ENCODE data around the gene SLIT3.

SLIT3 gene

GRCh38 chr5:168960497-168960896 is 340.4 kb downstream of the SLIT3 start:
- H3K9me3 ChIP-seq (replicated peaks; ENCODE audit: low read length) = no peaks in the 10 kb centered on the region
- H3K4me1 ChIP-seq (ENCODE audit: control insufficient read depth, insufficient read depth, low read length) = no peaks in the 10 kb centered on the region
- H3K4me2 ChIP-seq (ENCODE audit: low read length) = no peak overlapping the region
- no peaks in the 10 kb centered on the region for H3K36me3 ChIP-seq (ENCODE audit: insufficient read depth, low read length)
- H3K9ac ChIP-seq (ENCODE audit: low read depth, low read length) = no peak overlapping the region
- no peaks in the 10 kb centered on the region for H3K27me3 ChIP-seq (ENCODE audit: control insufficient read depth, insufficient read depth, low read length)
- no peak overlapping the region for H3K4me3 ChIP-seq (ENCODE audit: low read length)

DNA sequence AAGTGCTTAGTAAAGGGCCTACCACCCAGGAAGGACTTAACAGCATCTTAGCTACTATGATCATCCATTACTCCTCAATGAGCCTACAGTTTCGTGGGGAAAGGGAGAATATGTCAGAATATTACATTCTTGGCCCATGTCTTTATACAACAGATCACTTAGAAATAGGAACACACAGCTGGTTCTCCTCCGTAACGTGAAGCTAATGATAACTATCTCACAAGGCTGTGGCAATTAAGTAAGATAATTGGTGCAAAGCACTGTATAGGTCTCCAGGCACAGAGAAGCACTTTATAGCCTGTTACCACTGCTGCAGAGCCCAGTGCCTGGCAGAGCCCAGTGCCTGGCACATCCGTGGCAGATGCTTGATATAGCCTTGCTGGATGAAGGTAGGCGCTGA is 347.6 kb downstream of the SLIT3 start:
- Histone ChIP-seq H3K4me1 (ENCODE audit: control insufficient read depth, insufficient read depth, low read length) (no peaks in the 10 kb centered on the region), H3K27me3 (ENCODE audit: control insufficient read depth, insufficient read depth, low read length) (no peaks in the 10 kb centered on the region), H3K9ac (ENCODE audit: low read depth, low read length) (no peak overlapping the region), H3K4me3 (ENCODE audit: low read length) (no peak overlapping the region), H3K9me3 (replicated peaks; ENCODE audit: low read length) (no peaks in the 10 kb centered on the region), H3K4me2 (ENCODE audit: low read length) (no peak overlapping the region), H3K36me3 (ENCODE audit: insufficient read depth, low read length) (no peaks in the 10 kb centered on the region)

- H3K9ac ChIP-seq (ENCODE audit: low read depth, low read length) = no peak overlapping the region
- H3K4me2 ChIP-seq (ENCODE audit: low read length) = no peak overlapping the region
- no peaks in the 10 kb centered on the region for H3K9me3 ChIP-seq (replicated peaks; ENCODE audit: low read length)
- no peaks in the 10 kb centered on the region for H3K27me3 ChIP-seq (ENCODE audit: control insufficient read depth, insufficient read depth, low read length)
- no peaks in the 10 kb centered on the region for H3K4me1 ChIP-seq (ENCODE audit: control insufficient read depth, insufficient read depth, low read length)
- no peak overlapping the region for H3K4me3 ChIP-seq (ENCODE audit: low read length)
- no peaks in the 10 kb centered on the region for H3K36me3 ChIP-seq (ENCODE audit: insufficient read depth, low read length)
These were observed 348.7 kb downstream of the SLIT3 start for GRCh38 chr5:168952196-168952595.

- Histone ChIP-seq H3K36me3 (ENCODE audit: insufficient read depth, low read length) (no peaks in the 10 kb centered on the region), H3K9ac (ENCODE audit: low read depth, low read length) (no peak overlapping the region), H3K4me2 (ENCODE audit: low read length) (no peak overlapping the region)
These were observed 349.2 kb downstream of the SLIT3 start for GRCh38 chr5:168951769-168952168.

DNA sequence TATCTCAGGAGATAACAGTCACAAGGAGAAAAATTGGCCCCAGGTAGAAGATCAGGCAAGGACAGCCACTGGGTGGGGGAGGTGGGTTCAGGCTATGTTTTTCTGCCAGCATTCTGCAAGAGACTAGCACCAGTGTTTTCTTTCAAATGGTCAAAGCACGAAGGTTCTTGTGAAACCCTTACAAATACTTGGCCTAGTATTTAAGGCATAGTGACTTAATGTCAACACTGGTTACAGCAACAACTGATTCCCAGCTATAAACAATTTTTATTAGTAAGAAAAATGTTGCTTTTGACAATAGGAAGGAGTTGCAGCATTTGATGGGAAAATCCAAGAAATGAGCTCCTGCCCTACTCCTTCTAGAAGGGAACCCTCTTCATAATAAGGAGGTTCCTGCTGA is 349.6 kb downstream of the SLIT3 start:
- Histone ChIP-seq H3K9ac (ENCODE audit: low read depth, low read length) (no peak overlapping the region), H3K4me2 (ENCODE audit: low read length) (no peak overlapping the region), H3K4me3 (ENCODE audit: low read length) (no peak overlapping the region), H3K27me3 (ENCODE audit: control insufficient read depth, insufficient read depth, low read length) (no peaks in the 10 kb centered on the region), H3K36me3 (ENCODE audit: insufficient read depth, low read length) (no peaks in the 10 kb centered on the region), H3K9me3 (replicated peaks; ENCODE audit: low read length) (no peaks in the 10 kb centered on the region), H3K4me1 (ENCODE audit: control insufficient read depth, insufficient read depth, low read length) (no peaks in the 10 kb centered on the region)

More at GRCh38 chr5:168951769-168952168, 349.2 kb downstream of the SLIT3 start:
- Histone ChIP-seq H3K4me3 (ENCODE audit: low read length) (no peak overlapping the region), H3K4me1 (ENCODE audit: control insufficient read depth, insufficient read depth, low read length) (no peaks in the 10 kb centered on the region), H3K27me3 (ENCODE audit: control insufficient read depth, insufficient read depth, low read length) (no peaks in the 10 kb centered on the region), H3K9me3 (replicated peaks; ENCODE audit: low read length) (no peaks in the 10 kb centered on the region)

GRCh38 chr5:168950241-168950951 is 350.5 kb downstream of the SLIT3 start:
- H3K4me2 ChIP-seq (ENCODE audit: low read length) = no peak overlapping the region

DNA sequence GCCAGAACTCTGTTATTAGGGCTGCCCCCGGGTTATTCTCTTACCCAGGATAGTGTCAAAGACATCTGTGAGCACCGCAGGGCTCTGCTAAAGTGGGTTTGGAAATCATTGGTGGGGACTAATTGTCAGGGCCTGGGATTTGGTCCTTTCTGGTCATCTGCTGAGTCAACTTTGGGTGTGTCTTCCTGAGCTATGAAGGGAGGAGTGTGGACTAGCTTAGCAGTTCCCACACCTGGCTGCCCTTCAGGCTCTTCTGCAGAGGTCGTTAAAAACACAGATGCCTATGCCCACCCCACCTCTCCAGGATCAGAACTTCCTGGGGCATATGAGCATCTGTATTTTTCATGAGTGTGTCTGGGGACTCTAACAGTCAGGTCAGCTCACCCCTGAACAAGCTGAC is 352.2 kb downstream of the SLIT3 start:
- Histone ChIP-seq H3K36me3 (ENCODE audit: insufficient read depth, low read length) (no peaks in the 10 kb centered on the region), H3K9me3 (replicated peaks; ENCODE audit: low read length) (no peaks in the 10 kb centered on the region), H3K9ac (ENCODE audit: low read depth, low read length) (no peak overlapping the region), H3K4me2 (ENCODE audit: low read length) (no peak overlapping the region), H3K4me3 (ENCODE audit: low read length) (no peak overlapping the region), H3K4me1 (ENCODE audit: control insufficient read depth, insufficient read depth, low read length) (no peaks in the 10 kb centered on the region), H3K27me3 (ENCODE audit: control insufficient read depth, insufficient read depth, low read length) (no peaks in the 10 kb centered on the region)

More at GRCh38 chr5:168950241-168950951, 350.5 kb downstream of the SLIT3 start:
- Histone ChIP-seq H3K36me3 (ENCODE audit: insufficient read depth, low read length) (no peaks in the 10 kb centered on the region), H3K9ac (ENCODE audit: low read depth, low read length) (no peak overlapping the region), H3K4me3 (ENCODE audit: low read length) (no peak overlapping the region), H3K4me1 (ENCODE audit: control insufficient read depth, insufficient read depth, low read length) (no peaks in the 10 kb centered on the region), H3K9me3 (replicated peaks; ENCODE audit: low read length) (no peaks in the 10 kb centered on the region), H3K27me3 (ENCODE audit: control insufficient read depth, insufficient read depth, low read length) (no peaks in the 10 kb centered on the region)

- no peak overlapping the region for H3K4me3 ChIP-seq (ENCODE audit: low read length)
- no peaks in the 10 kb centered on the region for H3K9me3 ChIP-seq (replicated peaks; ENCODE audit: low read length)
- H3K9ac ChIP-seq (ENCODE audit: low read depth, low read length) = no peak overlapping the region
- H3K4me2 ChIP-seq (ENCODE audit: low read length) = no peak overlapping the region
- H3K4me1 ChIP-seq (ENCODE audit: control insufficient read depth, insufficient read depth, low read length) = no peaks in the 10 kb centered on the region
- no peaks in the 10 kb centered on the region for H3K36me3 ChIP-seq (ENCODE audit: insufficient read depth, low read length)
- H3K27me3 ChIP-seq (ENCODE audit: control insufficient read depth, insufficient read depth, low read length) = no peaks in the 10 kb centered on the region
These were observed 353.6 kb downstream of the SLIT3 start for GRCh38 chr5:168947212-168947868.

DNA sequence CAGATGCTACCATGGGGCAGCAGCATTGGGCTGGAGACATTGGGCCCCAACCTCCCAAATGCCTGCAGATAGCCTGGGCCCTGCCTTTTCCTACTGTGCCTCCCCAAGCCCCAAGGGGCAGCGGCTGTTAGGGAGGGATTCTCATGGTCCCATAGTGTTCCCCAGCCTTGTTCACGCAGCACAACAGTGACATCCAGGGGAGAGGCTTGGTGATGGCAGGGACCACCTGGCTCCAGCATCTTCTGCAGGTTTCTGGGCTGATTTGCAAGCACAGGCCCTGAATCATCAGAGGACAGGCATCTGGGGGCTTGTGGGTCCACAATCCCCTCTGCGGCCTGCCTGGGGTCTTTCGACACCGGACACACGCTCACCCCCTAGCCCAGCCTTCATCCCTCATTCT is 354.6 kb downstream of the SLIT3 start:
- Histone ChIP-seq H3K4me3 (ENCODE audit: low read length) (no peak overlapping the region), H3K9ac (ENCODE audit: low read depth, low read length) (no peak overlapping the region), H3K4me2 (ENCODE audit: low read length) (no peak overlapping the region), H3K4me1 (ENCODE audit: control insufficient read depth, insufficient read depth, low read length) (no peaks in the 10 kb centered on the region), H3K27me3 (ENCODE audit: control insufficient read depth, insufficient read depth, low read length) (peaks cover 1% of the 10 kb centered on the region), H3K36me3 (ENCODE audit: insufficient read depth, low read length) (no peaks in the 10 kb centered on the region), H3K9me3 (replicated peaks; ENCODE audit: low read length) (no peaks in the 10 kb centered on the region)

DNA sequence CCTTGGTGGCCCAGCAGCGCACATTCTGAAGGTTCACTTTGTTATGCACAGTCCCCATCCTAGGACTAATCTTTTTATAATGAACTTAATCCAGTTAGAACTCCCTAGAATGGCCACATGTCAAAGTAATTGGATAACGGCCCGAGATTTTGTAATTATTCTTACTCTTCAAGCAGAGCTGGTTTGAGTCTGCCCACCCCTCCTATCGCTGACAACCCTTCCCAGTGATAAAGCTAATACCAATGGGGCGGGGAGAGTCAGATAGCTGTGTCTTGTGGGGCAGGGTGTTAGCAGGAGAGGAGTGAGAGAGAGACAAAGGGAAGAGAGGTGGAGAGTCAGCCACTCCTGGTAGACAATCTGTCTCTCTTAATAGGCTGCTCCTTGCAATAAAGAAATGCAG is 356.9 kb downstream of the SLIT3 start:
- Histone ChIP-seq H3K4me1 (ENCODE audit: control insufficient read depth, insufficient read depth, low read length) (no peaks in the 10 kb centered on the region), H3K36me3 (ENCODE audit: insufficient read depth, low read length) (no peaks in the 10 kb centered on the region), H3K9ac (ENCODE audit: low read depth, low read length) (no peak overlapping the region), H3K27me3 (ENCODE audit: control insufficient read depth, insufficient read depth, low read length) (peaks cover 4% of the 10 kb centered on the region), H3K4me2 (ENCODE audit: low read length) (no peak overlapping the region), H3K9me3 (replicated peaks; ENCODE audit: low read length) (no peaks in the 10 kb centered on the region), H3K4me3 (ENCODE audit: low read length) (no peak overlapping the region)

DNA sequence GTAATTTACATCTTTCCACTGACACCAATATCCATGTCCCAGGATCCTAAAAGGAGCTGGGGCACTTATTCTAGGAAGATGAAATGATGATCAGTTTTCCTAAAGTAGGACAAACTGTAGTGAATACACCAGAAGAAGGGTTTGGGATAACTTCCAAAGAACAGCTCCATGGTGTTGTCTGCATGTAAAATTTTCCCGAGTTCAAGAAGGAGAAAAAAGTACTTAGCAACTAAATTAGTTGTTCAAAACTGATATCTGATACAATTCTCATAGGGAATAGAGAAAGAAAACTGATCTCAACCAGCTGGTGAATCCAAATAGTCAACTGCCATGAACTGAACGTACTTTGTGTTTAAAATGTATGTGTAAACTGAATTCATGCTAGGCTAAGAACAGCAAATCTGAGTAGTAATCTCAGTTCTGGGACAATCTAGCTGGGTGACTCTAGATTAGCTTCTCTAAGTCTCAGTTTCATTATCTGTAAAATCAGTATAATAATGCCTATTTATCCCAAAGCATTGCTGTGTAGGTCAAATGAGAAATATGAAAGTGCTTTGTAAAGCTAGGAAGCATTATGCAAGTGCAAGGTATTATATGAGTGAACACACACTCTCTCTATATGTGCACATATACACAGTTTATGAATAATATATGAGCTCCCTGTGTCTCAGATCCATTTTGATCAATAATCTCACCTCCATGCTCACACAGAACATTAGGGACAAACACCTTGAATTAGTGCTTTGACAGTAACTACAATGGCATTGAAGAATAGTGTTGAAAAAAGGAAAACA is 357.7 kb downstream of the SLIT3 start:
- H3K36me3 ChIP-seq (ENCODE audit: insufficient read depth, low read length) = no peaks in the 10 kb centered on the region

More for the DNA sequence above, 357.7 kb downstream of the SLIT3 start:
- no peak overlapping the region for H3K4me3 ChIP-seq (ENCODE audit: low read length)
- no peak overlapping the region for H3K4me2 ChIP-seq (ENCODE audit: low read length)
- H3K27me3 ChIP-seq (ENCODE audit: control insufficient read depth, insufficient read depth, low read length) = peaks cover 4% of the 10 kb centered on the region
- no peaks in the 10 kb centered on the region for H3K4me1 ChIP-seq (ENCODE audit: control insufficient read depth, insufficient read depth, low read length)
- H3K9ac ChIP-seq (ENCODE audit: low read depth, low read length) = no peak overlapping the region
- no peaks in the 10 kb centered on the region for H3K9me3 ChIP-seq (replicated peaks; ENCODE audit: low read length)

Measured in skeletal muscle satellite cell (primary cell).